Skeletal muscle satellite cell (primary cell): Measurements from ENCODE around the gene ADPRHL1.
A peak's percentile ranks its signal among the peaks of the same experiment; 100 is the strongest.

Experiments used
- H3K27me3 ChIP-seq: 2 replicates; pipeline ENCODE4 v1.7.0; 2013; ENCODE audit warnings: low read length; ENCODE audit not compliant: control insufficient read depth, insufficient read depth
- H3K36me3 ChIP-seq: 2 replicates; pipeline ENCODE4 v1.7.0; 2013; ENCODE audit warnings: mild to moderate bottlenecking, control low read depth, low read length; ENCODE audit not compliant: insufficient read depth
- H3K4me1 ChIP-seq: 2 replicates; pipeline ENCODE4 v1.7.0; 2013; ENCODE audit warnings: low read length; ENCODE audit not compliant: control insufficient read depth, insufficient read depth
- H3K4me2 ChIP-seq: 2 replicates; pipeline ENCODE4 v1.7.0; 2013; ENCODE audit warnings: mild to moderate bottlenecking, low read length
- H3K4me3 ChIP-seq: 2 replicates; pipeline ENCODE4 v1.7.0; 2013; ENCODE audit warnings: low read length
- H3K9ac ChIP-seq: 2 replicates; pipeline ENCODE4 v1.7.0; 2013; ENCODE audit warnings: mild to moderate bottlenecking, low read depth, low read length, moderate library complexity
- H3K9me3 ChIP-seq: replicated peaks from 2 replicates; pipeline ENCODE4 v1.7.0; 2013; ENCODE audit warnings: mild to moderate bottlenecking, control low read depth, low read length

ADPRHL1 gene

GRCh38 chr13:113410472-113411201 lies 42.7 kb downstream of the ADPRHL1 start:
- Histone ChIP-seq H3K4me2 (peak overlapping the region; percentile 81), H3K9me3 (no peaks in the 10 kb centered on the region), H3K9ac (peak overlapping the region; percentile 86), H3K4me1 (peaks cover 63% of the 10 kb centered on the region), H3K4me3 (peak overlapping the region; percentile 66), H3K27me3 (no peaks in the 10 kb centered on the region), H3K36me3 (peaks cover 6% of the 10 kb centered on the region)

- H3K9ac ChIP-seq, result peak overlapping the region; percentile 22
- H3K36me3 ChIP-seq, result peaks cover 14% of the 10 kb centered on the region
- peaks cover 54% of the 10 kb centered on the region for H3K4me1 ChIP-seq
- H3K4me2 ChIP-seq, result peak overlapping the region; percentile 38
- no peaks in the 10 kb centered on the region for H3K9me3 ChIP-seq
- H3K4me3 ChIP-seq, result no peak overlapping the region
- H3K27me3 ChIP-seq, result no peaks in the 10 kb centered on the region
These were observed 44.7 kb downstream of the ADPRHL1 start for GRCh38 chr13:113408562-113408961.

- H3K4me1 ChIP-seq, result peaks cover 47% of the 10 kb centered on the region
- H3K9me3 ChIP-seq, result no peaks in the 10 kb centered on the region
- H3K4me2 ChIP-seq, result peak overlapping the region; percentile 38
- no peaks in the 10 kb centered on the region for H3K27me3 ChIP-seq
- H3K9ac ChIP-seq, result peak overlapping the region; percentile 22
- H3K4me3 ChIP-seq, result no peak overlapping the region
- H3K36me3 ChIP-seq, result peaks cover 14% of the 10 kb centered on the region
These were observed 45.5 kb downstream of the ADPRHL1 start for GRCh38 chr13:113407531-113408393.

- no peaks in the 10 kb centered on the region for H3K9me3 ChIP-seq
- no peaks in the 10 kb centered on the region for H3K27me3 ChIP-seq
- no peak overlapping the region for H3K4me3 ChIP-seq
- H3K9ac ChIP-seq, result no peak overlapping the region
- H3K4me1 ChIP-seq, result peaks cover 45% of the 10 kb centered on the region
- peaks cover 14% of the 10 kb centered on the region for H3K36me3 ChIP-seq
- H3K4me2 ChIP-seq, result no peak overlapping the region
These were observed 46.2 kb downstream of the ADPRHL1 start for GRCh38 chr13:113407103-113407530.

- no peak overlapping the region for H3K9ac ChIP-seq
- H3K4me2 ChIP-seq, result no peak overlapping the region
- H3K4me1 ChIP-seq, result peaks cover 39% of the 10 kb centered on the region
- H3K36me3 ChIP-seq, result peaks cover 14% of the 10 kb centered on the region
- no peaks in the 10 kb centered on the region for H3K9me3 ChIP-seq
- no peak overlapping the region for H3K4me3 ChIP-seq
- no peaks in the 10 kb centered on the region for H3K27me3 ChIP-seq
These were observed 46.8 kb downstream of the ADPRHL1 start for GRCh38 chr13:113406321-113407102.

GRCh38 chr13:113405481-113406300 lies 47.6 kb downstream of the ADPRHL1 start:
- H3K4me3 ChIP-seq, result no peak overlapping the region
- H3K4me1 ChIP-seq, result peaks cover 37% of the 10 kb centered on the region
- no peaks in the 10 kb centered on the region for H3K9me3 ChIP-seq
- no peak overlapping the region for H3K9ac ChIP-seq
- no peak overlapping the region for H3K4me2 ChIP-seq
- H3K36me3 ChIP-seq, result peaks cover 14% of the 10 kb centered on the region
- H3K27me3 ChIP-seq, result no peaks in the 10 kb centered on the region

GRCh38 chr13:113404723-113405471 lies 48.4 kb downstream of the ADPRHL1 start:
- no peak overlapping the region for H3K4me2 ChIP-seq
- peaks cover 34% of the 10 kb centered on the region for H3K4me1 ChIP-seq
- H3K27me3 ChIP-seq, result no peaks in the 10 kb centered on the region
- H3K9ac ChIP-seq, result no peak overlapping the region
- H3K9me3 ChIP-seq, result no peaks in the 10 kb centered on the region
- H3K36me3 ChIP-seq, result peaks cover 14% of the 10 kb centered on the region
- no peak overlapping the region for H3K4me3 ChIP-seq

- no peaks in the 10 kb centered on the region for H3K27me3 ChIP-seq
- H3K4me2 ChIP-seq, result no peak overlapping the region
- peaks cover 14% of the 10 kb centered on the region for H3K36me3 ChIP-seq
- H3K9me3 ChIP-seq, result no peaks in the 10 kb centered on the region
- no peak overlapping the region for H3K9ac ChIP-seq
- H3K4me3 ChIP-seq, result no peak overlapping the region
- peaks cover 35% of the 10 kb centered on the region for H3K4me1 ChIP-seq
These were observed 48.9 kb downstream of the ADPRHL1 start for GRCh38 chr13:113404366-113404722.

- Histone ChIP-seq H3K9me3 (no peaks in the 10 kb centered on the region), H3K36me3 (peaks cover 14% of the 10 kb centered on the region), H3K4me2 (no peak overlapping the region), H3K4me3 (no peak overlapping the region), H3K4me1 (peaks cover 33% of the 10 kb centered on the region), H3K9ac (no peak overlapping the region), H3K27me3 (no peaks in the 10 kb centered on the region)
These were observed 49.8 kb downstream of the ADPRHL1 start for GRCh38 chr13:113403255-113404104.
